ENCODE data around the gene NPC1.
"Not testable (repeated sequence)": the region's sequence is repeated elsewhere in the genome, so short reads cannot be mapped to it uniquely, and the experiment has no call there.

The NPC1 gene

GRCh38 chr18:23515911-23516546, 70.3 kb downstream of the NPC1 start:
- DNase-seq = peak; percentile 59

DNA sequence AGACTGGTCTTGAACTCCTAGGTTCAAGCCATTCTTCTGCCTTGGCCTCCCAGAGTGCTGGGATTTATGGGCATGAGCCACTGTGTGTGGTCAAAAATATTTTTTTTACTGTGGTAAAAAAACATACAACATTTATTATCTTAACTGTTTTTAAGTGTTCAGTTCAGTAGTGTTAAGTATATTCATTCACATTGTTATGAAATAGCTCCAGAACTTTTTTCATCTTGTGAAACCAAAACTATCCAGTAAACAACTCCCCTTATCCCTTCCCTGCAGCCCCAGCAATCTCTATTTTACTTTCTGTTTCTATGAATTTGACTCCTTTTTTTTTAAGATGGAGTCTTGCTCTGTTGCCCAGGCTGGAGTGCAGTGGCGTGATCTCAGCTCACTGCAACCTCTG, 73.7 kb downstream of the NPC1 start:
- DNase-seq = no peak

DNA sequence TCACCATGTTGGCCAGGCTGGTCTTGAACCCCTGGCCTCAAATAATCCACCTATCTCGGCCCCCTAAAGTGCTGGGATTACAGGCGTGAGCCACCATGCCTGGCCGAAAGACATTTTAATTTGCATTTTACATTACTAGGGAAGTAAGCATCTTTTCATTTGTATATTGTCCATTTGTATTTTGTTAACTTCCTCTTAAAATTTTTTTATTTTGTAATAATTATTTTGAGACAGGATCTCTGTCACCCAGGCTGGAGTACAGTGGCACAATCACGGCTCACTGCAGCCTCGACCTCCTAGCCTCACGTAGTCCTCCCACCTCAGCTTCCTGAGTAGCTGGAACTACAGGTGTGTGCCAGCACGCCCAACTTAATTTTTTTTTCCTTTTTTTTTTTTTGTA, 74.1 kb downstream of the NPC1 start:
- DNase-seq = not testable (repeated sequence)

- not testable (repeated sequence) for DNase-seq
Measured at GRCh38 chr18:23510923-23511322, 75.4 kb downstream of the NPC1 start.

GRCh38 chr18:23506393-23506792, 79.9 kb downstream of the NPC1 start:
- no peak for DNase-seq

- no peak for DNase-seq
Measured at GRCh38 chr18:23504720-23505119, 81.6 kb downstream of the NPC1 start.

GRCh38 chr18:23503963-23504344, 82.4 kb downstream of the NPC1 start:
- DNase-seq = no peak

DNA sequence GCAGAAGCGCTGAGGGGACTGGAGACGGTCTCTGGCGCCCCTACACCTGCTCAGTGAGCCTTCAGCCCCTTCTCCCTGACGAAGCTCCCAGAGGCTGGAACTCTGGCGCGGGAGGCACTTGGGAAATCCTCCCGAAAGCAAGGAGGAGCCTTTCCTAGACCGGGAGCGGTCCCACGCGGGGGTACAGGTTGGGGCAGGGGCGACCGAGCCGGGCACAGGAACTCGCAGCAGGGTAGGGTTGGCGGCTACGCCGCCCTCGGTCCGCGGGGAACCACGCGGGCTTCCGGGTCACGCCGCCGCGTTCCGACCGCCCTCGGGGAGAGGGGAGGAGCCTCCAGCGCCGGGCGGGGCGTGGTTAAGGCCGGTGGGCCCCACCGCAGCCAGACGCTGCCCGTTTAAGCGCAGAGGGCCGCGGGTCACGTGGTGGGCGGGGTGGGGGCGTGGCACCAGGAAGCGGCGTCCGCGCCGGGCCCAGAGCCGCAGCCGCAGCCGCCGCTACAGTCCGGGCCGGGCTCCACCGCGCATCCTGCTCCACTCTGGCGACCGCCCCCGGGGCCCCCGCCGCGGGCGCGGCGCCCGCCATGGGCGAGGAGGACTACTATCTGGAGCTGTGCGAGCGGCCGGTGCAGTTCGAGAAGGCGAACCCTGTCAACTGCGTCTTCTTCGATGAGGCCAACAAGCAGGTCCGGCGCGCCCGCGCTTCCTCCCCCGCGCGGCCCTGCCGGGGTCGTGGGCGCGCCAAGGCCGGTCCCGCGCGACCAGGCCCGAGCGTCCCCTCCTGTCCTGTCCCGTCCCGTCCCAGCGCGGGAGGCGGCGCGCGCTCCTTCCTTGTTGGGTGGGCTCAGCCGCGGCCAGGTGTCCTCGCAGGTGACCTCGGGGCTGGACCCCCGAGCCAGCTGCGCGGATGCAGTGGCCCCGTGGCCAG, 83.0 kb downstream of the NPC1 start, which contains the start of gene RMC1:
RMC1 (plus strand) TSS at position 474 of the 925 bp plus-strand sequence; CDS start at position 582, 108 bp downstream.
- DNase-seq = peak; percentile 95

DNA sequence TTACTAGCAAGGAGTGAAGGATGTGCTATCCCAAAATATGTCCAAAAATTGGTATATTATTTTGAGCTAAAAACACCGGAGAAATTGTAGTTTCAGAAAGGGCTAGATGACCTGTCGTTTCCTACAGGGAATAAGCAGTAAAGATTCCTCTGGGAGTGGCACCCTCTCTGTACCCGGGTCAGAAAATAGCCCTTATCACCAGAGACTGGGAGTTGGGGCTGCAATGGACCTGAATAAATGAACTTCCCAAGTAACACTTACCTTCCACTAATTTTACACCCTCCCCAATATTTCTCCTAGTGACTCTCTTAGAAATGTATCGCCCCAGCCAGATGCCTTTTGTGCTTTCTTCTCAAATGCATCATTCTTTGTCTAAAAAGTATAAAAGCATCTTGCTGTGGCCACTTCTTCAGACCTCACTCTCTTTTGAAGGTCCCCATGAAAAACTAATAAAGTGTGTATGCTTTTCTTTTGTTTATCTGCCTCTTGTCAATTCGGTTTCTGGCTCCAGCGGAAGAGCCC, 83.7 kb downstream of the NPC1 start:
- no peak for DNase-seq

GRCh38 chr18:23501626-23502025, 84.7 kb downstream of the NPC1 start:
- DNase-seq = no peak

DNA sequence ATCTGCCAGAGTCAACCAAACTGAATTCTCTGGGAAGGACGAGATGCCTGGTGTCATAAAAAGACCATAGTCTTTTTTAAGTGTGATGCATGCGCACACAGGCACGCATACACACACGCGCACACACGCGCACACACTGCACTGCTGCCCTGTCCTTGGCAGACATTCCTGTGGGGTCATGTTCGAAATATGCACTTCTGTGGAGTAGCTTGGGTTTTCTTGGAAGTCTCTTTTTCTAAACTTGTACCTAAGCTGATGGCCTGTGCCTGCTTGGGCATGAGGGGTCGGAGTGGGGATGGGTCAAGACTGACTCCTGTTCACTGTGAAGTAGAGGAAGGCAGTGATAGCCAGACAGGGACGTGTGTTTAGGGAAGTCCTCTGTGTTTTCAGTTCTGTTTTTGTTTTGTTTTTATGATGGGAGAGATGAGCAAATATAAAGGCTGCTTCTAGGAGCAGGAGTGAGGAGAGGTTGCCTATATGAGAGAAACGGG, 87.0 kb downstream of the NPC1 start:
- DNase-seq = no peak

GRCh38 chr18:23498877-23499276, 87.4 kb downstream of the NPC1 start:
- DNase-seq = peak; percentile 53

GRCh38 chr18:23498117-23498516, 88.2 kb downstream of the NPC1 start:
- DNase-seq = no peak

- DNase-seq = no peak
Measured at GRCh38 chr18:23495723-23496440, 90.4 kb downstream of the NPC1 start.

- DNase-seq = no peak
Measured at GRCh38 chr18:23494992-23495391, 91.3 kb downstream of the NPC1 start.

DNA sequence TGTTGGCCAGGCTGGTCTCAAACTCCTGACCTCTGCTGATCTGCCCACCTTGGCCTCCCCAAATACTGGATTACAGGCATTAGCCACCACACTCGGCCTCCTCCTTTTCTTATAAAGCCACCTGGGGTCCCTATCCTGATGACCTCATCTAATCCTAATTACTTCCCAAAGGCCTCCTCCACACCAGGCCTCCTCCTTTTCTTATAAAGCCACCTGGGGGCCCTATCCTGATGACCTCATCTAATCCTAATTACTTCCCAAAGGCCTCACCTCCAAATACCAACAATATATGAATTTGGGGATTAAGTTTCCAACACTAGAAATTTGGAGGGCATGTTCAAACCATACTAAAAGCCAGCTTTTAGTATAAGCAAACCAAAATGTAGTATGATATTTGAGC, 92.7 kb downstream of the NPC1 start:
- no peak for DNase-seq

DNA sequence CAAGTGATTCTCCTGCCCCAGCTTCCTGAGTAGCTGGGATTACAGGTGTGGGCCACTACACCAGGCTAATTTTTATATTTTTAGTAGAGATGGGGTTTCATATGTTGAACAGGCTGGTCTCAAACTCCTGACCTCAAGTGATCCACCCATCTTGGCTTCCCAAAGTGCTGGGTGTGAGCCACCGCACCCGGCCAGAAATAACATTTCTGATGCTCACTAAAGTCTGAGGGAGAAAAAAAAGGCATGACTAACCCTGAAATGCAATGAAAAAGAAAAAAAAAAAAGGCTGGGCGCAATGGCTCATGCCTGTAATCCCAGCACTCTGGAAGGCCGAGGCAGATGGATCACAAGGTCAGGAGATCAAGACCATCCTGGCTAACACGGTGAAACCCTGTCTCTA, 96.7 kb downstream of the NPC1 start:
- DNase-seq = not testable (repeated sequence)

DNA sequence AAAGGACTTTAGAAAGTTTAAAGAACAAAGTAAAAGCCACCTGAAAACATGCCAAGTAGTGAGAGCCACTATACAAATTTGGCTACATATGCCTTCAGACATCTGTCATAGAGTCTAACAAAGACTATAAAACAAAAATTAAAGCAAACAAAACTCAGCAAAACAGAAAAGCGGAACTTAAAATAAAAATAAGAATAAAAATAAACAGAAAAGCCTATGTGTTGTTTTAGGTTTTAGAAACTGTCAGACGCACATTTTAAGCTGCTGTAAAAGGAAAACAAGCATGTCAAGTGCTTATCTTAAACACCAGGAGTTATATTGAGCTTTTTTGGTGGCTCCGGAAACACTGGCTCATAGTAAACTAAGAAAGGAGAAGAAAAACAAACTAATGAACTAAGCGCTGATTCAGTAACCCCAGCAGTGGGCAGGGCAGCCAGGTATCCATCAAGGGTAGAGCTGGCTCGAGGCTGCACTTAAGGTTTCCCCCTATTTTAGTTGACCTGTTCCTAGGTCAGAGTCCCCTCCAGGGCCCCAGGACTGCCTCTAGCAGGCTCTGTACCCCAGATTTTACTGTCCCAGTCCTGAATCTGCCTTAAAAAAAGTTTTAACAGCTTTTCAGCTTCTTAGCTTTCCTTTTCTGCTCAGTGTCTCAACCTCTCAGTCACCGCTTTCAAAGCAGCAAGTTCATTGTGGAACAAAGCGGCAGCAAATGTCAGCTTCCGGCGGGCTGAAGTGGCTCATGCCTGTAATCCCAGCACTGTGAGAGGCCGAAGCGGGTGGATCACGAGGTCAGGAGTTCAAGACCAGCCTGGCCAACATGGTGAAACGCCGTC, 98.4 kb downstream of the NPC1 start:
- peak; percentile 26 for DNase-seq

- DNase-seq = no peak
Measured at GRCh38 chr18:23485386-23485785, 100.9 kb downstream of the NPC1 start.

DNA sequence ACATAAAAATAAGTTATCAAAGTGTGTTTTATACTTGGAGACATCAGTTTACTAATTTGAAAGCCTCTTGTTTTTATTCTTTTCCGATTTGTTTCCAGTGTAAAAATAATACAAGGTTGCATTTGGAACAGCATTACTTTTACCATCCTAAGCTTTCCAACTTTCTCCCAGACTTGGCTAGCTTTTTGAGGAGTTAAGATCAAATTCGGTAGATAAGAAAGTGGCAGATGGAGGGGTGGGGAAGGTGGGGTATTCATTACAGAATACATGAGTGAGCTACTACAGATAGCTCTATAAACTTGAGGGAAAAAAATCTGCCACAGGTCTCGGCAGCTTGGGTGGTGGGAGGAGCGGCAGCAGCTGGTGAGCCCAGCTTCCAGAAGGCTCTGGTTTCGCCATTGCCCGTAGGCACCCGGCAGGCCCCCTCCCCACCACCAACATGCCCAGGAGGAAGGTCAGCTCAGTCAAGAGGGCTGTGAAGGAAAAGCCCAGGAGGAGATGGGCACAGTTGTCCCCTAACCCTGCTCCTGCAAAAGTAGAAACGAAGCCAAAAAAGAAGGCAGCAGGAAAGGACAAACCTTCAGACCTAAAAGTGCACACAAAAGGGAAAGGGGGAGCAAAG, 101.6 kb downstream of the NPC1 start:
- no peak for DNase-seq
